Natural killer cell (primary cell): Measurements from ENCODE around the gene LRRFIP2. TPM values are rescaled to one million over a fixed set of nuclear protein-coding genes. Genes with fewer than 3 reads are reported as not detected.

Experiments
- ATAC-seq, 3 donors: fragments of 150-1000 bp in 2 of 3; fragments of 200-7000 bp in 1 of 3; cut with Tn5 transposase; 1 replicate in 1 of 3; 2 replicates in 2 of 3; pipeline ENCODE4 v1.10.0; 2021; ENCODE audit warnings: mild to moderate bottlenecking in 2 of 3, moderate library complexity in 2 of 3
- DNase-seq, 2 donors: peaks; one replicate each; pipeline versions ENCODE4 v3.0.0 to v3.0.0-alpha.2; 2013 to 2021; ENCODE audit warnings: mixed read lengths in 1 of 2
- H3K27ac ChIP-seq: one replicate; pipeline ENCODE4 v1.5.1; 2013; ENCODE audit warnings: mild to moderate bottlenecking, low read length
- H3K27me3 ChIP-seq: one replicate; pipeline ENCODE4 v1.6.1; 2013; ENCODE audit warnings: low read length; ENCODE audit not compliant: control insufficient read depth, insufficient read depth
- H3K36me3 ChIP-seq: one replicate; pipeline ENCODE4 v1.6.1; 2013; ENCODE audit warnings: low read length; ENCODE audit not compliant: control insufficient read depth, insufficient read depth
- H3K4me1 ChIP-seq: one replicate; pipeline ENCODE4 v1.6.1; 2013; ENCODE audit warnings: low read length; ENCODE audit not compliant: control insufficient read depth, insufficient read depth
- H3K4me3 ChIP-seq: one replicate; pipeline ENCODE4 v1.5.1; 2013; ENCODE audit warnings: low read length
- H3K9me3 ChIP-seq: one replicate; pipeline ENCODE4 v1.6.1; 2013; ENCODE audit warnings: low read length; ENCODE audit not compliant: control insufficient read depth, insufficient read depth
- H3K27ac Mint-ChIP-seq, 2 donors: one replicate each; pipeline ENCODE4 v1.8.0; 2022; ENCODE audit warnings: mild to moderate bottlenecking in 2 of 2, mixed read lengths in 2 of 2, moderate library complexity in 1 of 2
- H3K27me3 Mint-ChIP-seq, 2 donors: one replicate each; pipeline ENCODE4 v1.8.0; 2022; ENCODE audit warnings: low read depth in 2 of 2, mixed read lengths in 2 of 2
- H3K36me3 Mint-ChIP-seq: one replicate; pipeline ENCODE4 v1.8.0; 2022; ENCODE audit warnings: mixed read lengths
- H3K4me1 Mint-ChIP-seq, 2 donors: one replicate each; pipeline ENCODE4 v1.8.0; 2022; ENCODE audit warnings: mixed read lengths in 2 of 2
- H3K4me3 Mint-ChIP-seq: one replicate; pipeline ENCODE4 v1.8.0; 2022; ENCODE audit warnings: mild to moderate bottlenecking, moderate library complexity, mixed read lengths
- H3K9me3 Mint-ChIP-seq, 2 donors: one replicate each; pipeline ENCODE4 v1.8.0; 2022; ENCODE audit warnings: mixed read lengths in 2 of 2
- CTCF ChIP-seq: fragments of 200-600 bp; IDR thresholded peaks from one replicate; pipeline ENCODE4 v1.8.0; 2022; ENCODE audit warnings: antibody characterized with exemption
- WGBS: methylation state at CpG from one replicate; pipeline ENCODE4 v1.1.7; 2013; ENCODE audit warnings: missing lambda C conversion rate; ENCODE audit not compliant: insufficient coverage; 5-methylcytosine and 5-hydroxymethylcytosine counted together
- intact Hi-C: fragments of 100-400 bp; cut with micrococcal nuclease; formaldehyde crosslinking; loops from one replicate; pipeline ENCODE4 v1.14.2; 2022
- total RNA-seq, 4 donors: library from RNA; stranded (reverse); fragments of 120-200 nt in 1 of 4; gene quantifications; one replicate each; pipeline versions ENCODE4 v1.2.3 to v1.2.4, GENCODE V29; 2013 to 2022

LRRFIP2 gene
- total RNA-seq, 3 donors from 2014 or later (not counting 1 experiment from before 2014, with no cell fraction given) = 49.0 to 86.1 (median 66.0) TPM

- DNase-seq = no peak
- Histone ChIP-seq H3K27me3 (no peaks in the 10 kb centered on the region), H3K27ac (no peak overlapping the region), H3K4me3 (no peak overlapping the region), H3K36me3 (no peaks in the 10 kb centered on the region), H3K4me1 (no peaks in the 10 kb centered on the region), H3K9me3 (no peaks in the 10 kb centered on the region)
- intact Hi-C loops = no loop called here
- H3K9me3 Mint-ChIP-seq = no peaks in the 10 kb centered on the region
- 94% methylated on average over 1 of the region's 1 CpG for WGBS
- H3K27ac Mint-ChIP-seq = no peak overlapping the region
- ATAC-seq = no peak
- no peaks in the 10 kb centered on the region for H3K27me3 Mint-ChIP-seq
- H3K4me1 Mint-ChIP-seq = peaks cover 24 to 26% of the 10 kb centered on the region in 2 donors
- no peak overlapping the region for H3K4me3 Mint-ChIP-seq
- no peak for TF ChIP-seq CTCF
- no peaks in the 10 kb centered on the region for H3K36me3 Mint-ChIP-seq
Observed at GRCh38 chr3:37135561-37135960, 38.8 kb downstream of the LRRFIP2 start.

- H3K27ac Mint-ChIP-seq = no peak overlapping the region
- no peak for ATAC-seq
- DNase-seq = no peak
- TF ChIP-seq CTCF = no peak
- no peaks in the 10 kb centered on the region for H3K27me3 ChIP-seq
- H3K4me1 ChIP-seq = no peaks in the 10 kb centered on the region
- no peaks in the 10 kb centered on the region for H3K9me3 Mint-ChIP-seq
- H3K27ac ChIP-seq = no peak overlapping the region
- H3K27me3 Mint-ChIP-seq = no peaks in the 10 kb centered on the region
- H3K4me3 ChIP-seq = no peak overlapping the region
- intact Hi-C loops = no loop called here
- no CpG with 5 or more reads among the region's 1 CpG for WGBS
- peaks cover 24 to 27% of the 10 kb centered on the region in 2 donors for H3K4me1 Mint-ChIP-seq
- H3K36me3 ChIP-seq = peaks cover 1% of the 10 kb centered on the region
- H3K4me3 Mint-ChIP-seq = no peak overlapping the region
- H3K36me3 Mint-ChIP-seq = no peaks in the 10 kb centered on the region
- no peaks in the 10 kb centered on the region for H3K9me3 ChIP-seq
Observed at GRCh38 chr3:37132334-37132733, 42.0 kb downstream of the LRRFIP2 start.

GRCh38 chr3:37131860-37132144, 42.6 kb downstream of the LRRFIP2 start:
- Histone ChIP-seq H3K4me3 (no peak overlapping the region), H3K36me3 (peaks cover 3% of the 10 kb centered on the region), H3K4me1 (no peaks in the 10 kb centered on the region), H3K9me3 (no peaks in the 10 kb centered on the region), H3K27me3 (no peaks in the 10 kb centered on the region), H3K27ac (no peak overlapping the region)
- H3K4me1 Mint-ChIP-seq = peaks cover 20 to 24% of the 10 kb centered on the region in 2 donors
- H3K4me3 Mint-ChIP-seq = no peak overlapping the region
- H3K36me3 Mint-ChIP-seq = no peaks in the 10 kb centered on the region
- no peaks in the 10 kb centered on the region for H3K9me3 Mint-ChIP-seq
- DNase-seq = no peak
- ATAC-seq = no peak
- H3K27me3 Mint-ChIP-seq = no peaks in the 10 kb centered on the region
- WGBS = 86% methylated on average over 2 of the region's 2 CpGs
- TF ChIP-seq CTCF = no peak
- intact Hi-C loops = no loop called here
- H3K27ac Mint-ChIP-seq = no peak overlapping the region

GRCh38 chr3:37130984-37131859, 43.2 kb downstream of the LRRFIP2 start:
- ATAC-seq = no peak
- Mint-ChIP-seq H3K4me3 (no peak overlapping the region), H3K27ac (no peak overlapping the region), H3K27me3 (no peaks in the 10 kb centered on the region), H3K36me3 (no peaks in the 10 kb centered on the region), H3K4me1 (peaks cover 20 to 24% of the 10 kb centered on the region in 2 donors), H3K9me3 (no peaks in the 10 kb centered on the region)
- Histone ChIP-seq H3K27me3 (no peaks in the 10 kb centered on the region), H3K36me3 (peaks cover 3% of the 10 kb centered on the region), H3K27ac (no peak overlapping the region), H3K4me1 (no peaks in the 10 kb centered on the region), H3K4me3 (no peak overlapping the region), H3K9me3 (no peaks in the 10 kb centered on the region)
- 100% methylated on average over 3 of the region's 5 CpGs for WGBS
- no peak for TF ChIP-seq CTCF
- no peak for DNase-seq
- intact Hi-C loops = no loop called here
